Measurements from ENCODE around the gene ARMC6. TPM values are rescaled to one million over a fixed set of nuclear protein-coding genes. Genes with fewer than 3 reads are reported as not detected.

The ARMC6 gene
- total and polyA plus RNA-seq, 2 of the 13 experiments (the other 11 are each of a cell fraction or from before 2014, with no cell fraction given), result 16.2 to 36.8 TPM

DNA sequence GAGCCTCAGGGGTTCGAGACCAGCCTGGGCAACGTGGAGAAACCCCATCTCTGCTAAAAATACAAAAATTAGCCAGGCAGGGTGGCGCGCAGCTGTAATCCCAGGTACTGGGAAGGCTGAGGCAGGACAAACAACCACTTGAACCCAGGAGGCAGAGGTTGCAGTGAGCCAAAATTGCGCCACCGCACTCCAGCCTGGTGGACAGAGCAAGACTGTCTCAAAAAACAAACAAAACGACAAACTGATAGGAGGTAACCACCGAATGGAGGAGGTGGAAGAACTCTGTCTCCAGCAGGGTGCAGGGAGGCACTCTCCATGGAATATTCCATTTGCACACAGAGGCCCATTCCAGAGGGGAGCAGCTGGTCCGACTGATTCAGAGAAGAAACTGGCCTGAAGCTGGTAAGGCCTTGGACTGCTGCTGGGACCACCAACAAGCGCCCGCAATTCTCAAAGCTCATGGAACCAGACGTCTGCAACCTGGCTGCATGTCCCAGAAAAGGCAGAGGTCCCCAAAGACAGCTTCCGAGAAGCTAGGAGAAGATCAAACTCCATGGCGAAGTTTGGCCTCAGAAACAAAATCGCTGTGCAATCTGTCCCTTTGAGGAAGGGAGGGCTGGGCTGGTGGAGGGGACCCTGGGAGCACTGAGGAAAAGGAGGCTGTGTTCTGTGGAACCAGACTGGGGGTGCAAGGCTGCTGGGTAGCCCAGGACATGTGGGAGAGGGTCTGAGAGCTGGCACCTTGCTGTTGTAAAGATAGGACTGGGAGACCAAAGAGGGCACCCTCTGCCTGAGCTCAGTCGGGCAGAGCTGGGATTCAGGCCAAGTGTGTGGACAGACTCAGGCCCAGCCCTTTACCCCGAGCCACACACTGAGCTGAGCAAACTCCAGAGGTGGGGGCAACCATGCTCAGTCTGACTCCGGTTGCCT lies 65.6 kb downstream of the ARMC6 start (continued):
- no peak for TF ChIP-seq ARID2 (CRISPR knock-in tag; IDR thresholded peaks at IDR 0.05; ENCODE audit: borderline replicate concordance)
- peak; percentile 72; the same call in 1 of the 2 replicates for TF ChIP-seq ZNF556 (CRISPR knock-in tag; IDR thresholded peaks at IDR 0.05; ENCODE audit: borderline replicate concordance)
- no peak; the same call in 1 of the 2 replicates for TF ChIP-seq ZMYM4 (CRISPR knock-in tag; IDR thresholded peaks at IDR 0.05)
- TF ChIP-seq ZNF598 (CRISPR knock-in tag; IDR thresholded peaks at IDR 0.05; ENCODE audit: borderline replicate concordance), result no peak; the same call in 1 of the 2 replicates
- no peak for TF ChIP-seq ZNF24 (IDR thresholded peaks at IDR 0.05)
- no peak; the same call in 1 of the 2 replicates for TF ChIP-seq LCORL (IDR thresholded peaks at IDR 0.05)
- peak; percentile 97 for TF ChIP-seq LCORL (CRISPR knock-in tag; IDR thresholded peaks at IDR 0.05)
- peak; percentile 64; the same call in 1 of the 2 replicates for TF ChIP-seq SIX1 (CRISPR knock-in tag; IDR thresholded peaks at IDR 0.05; ENCODE audit: borderline replicate concordance)
- TF ChIP-seq SMAD9 (CRISPR knock-in tag; IDR thresholded peaks at IDR 0.05), result no peak
- no peak; the same call in 1 of the 2 replicates for TF ChIP-seq YEATS4 (CRISPR knock-in tag; IDR thresholded peaks at IDR 0.05; ENCODE audit: borderline replicate concordance)
- peak; percentile 66 for TF ChIP-seq SPEN (CRISPR knock-in tag; IDR thresholded peaks at IDR 0.05; ENCODE audit: low read depth)
- TF ChIP-seq ZNF792 (CRISPR knock-in tag; IDR thresholded peaks at IDR 0.05), result no peak; the same call in 1 of the 2 replicates
- TF ChIP-seq ZBTB40 (IDR thresholded peaks at IDR 0.05), result no peak
- TF ChIP-seq ZBTB40 (CRISPR knock-in tag; IDR thresholded peaks at IDR 0.05), result no peak
- TF ChIP-seq ZNF737 (CRISPR knock-in tag; IDR thresholded peaks at IDR 0.05; ENCODE audit: borderline replicate concordance), result no peak
- TF ChIP-seq GFI1 (CRISPR knock-in tag; IDR thresholded peaks at IDR 0.05; ENCODE audit: borderline replicate concordance), result peak; percentile 28; the same call in 1 of the 2 replicates
- TF ChIP-seq TCF12 (IDR thresholded peaks at IDR 0.05), result no peak
- TF ChIP-seq TCF12 (CRISPR knock-in tag; IDR thresholded peaks at IDR 0.05), result peak; percentile 68; the same call in 1 of the 2 replicates
- peak; percentile 72; the same call in 1 of the 2 replicates for TF ChIP-seq ERF (CRISPR knock-in tag; IDR thresholded peaks at IDR 0.05)
- TF ChIP-seq ZNF576 (CRISPR knock-in tag; IDR thresholded peaks at IDR 0.05), result no peak
- peak; percentile 46; the same call in 1 of the 2 replicates for TF ChIP-seq MIXL1 (CRISPR knock-in tag; IDR thresholded peaks at IDR 0.05)
- no peak for TF ChIP-seq XRCC5 (optimal IDR thresholded peaks at IDR 0.05; ENCODE audit: low read length)

Data from HepG2 (cell line).